HL-60 (cell line): Measurements from ENCODE around the gene ETNK2.
"Not testable (repeated sequence)": the region's sequence is repeated elsewhere in the genome, so short reads cannot be mapped to it uniquely, and the experiment has no call there.

Experiments used
- CTCF ChIP-seq: IDR thresholded peaks from one replicate; pipeline ENCODE4 v1.5.1; 2011; ENCODE audit warnings: low read length, control low read depth, inconsistent platforms; ENCODE audit not compliant: insufficient read depth
- GABPA ChIP-seq: IDR thresholded peaks from 2 replicates; pipeline ENCODE4 v1.6.1; 2012; ENCODE audit warnings: low read depth
- SPI1 ChIP-seq: IDR thresholded peaks from 2 replicates; pipeline ENCODE4 v1.6.1; 2012; ENCODE audit warnings: low read depth, mild to moderate bottlenecking, borderline replicate concordance
- TF ChIP-seq, protein P1 (sequence below): IDR thresholded peaks from 2 replicates; pipeline ENCODE4 v1.6.1; 2012; ENCODE audit warnings: low read depth; ENCODE audit not compliant: insufficient replicate concordance

DNA sequence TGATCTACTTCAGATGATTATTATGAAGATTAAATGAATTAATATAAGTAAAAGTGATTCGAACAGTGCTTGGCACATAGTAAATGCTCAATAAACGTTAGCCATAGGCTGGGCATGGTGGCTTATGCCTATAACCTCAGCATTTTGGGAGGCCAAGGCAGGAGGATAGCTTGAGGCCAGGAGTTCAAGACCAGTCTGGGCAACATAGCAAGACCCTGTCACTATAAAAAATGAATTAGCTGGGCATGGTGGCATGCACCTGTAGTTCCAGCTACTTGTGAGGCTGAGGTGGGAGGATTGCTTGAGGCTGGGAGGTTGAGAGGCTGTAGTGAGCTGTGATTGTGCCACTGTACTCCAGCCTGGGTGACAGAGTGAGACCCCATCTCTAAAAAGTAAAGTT lies 52.1 kb downstream of the ETNK2 start:
- TF ChIP-seq, protein P1, sequence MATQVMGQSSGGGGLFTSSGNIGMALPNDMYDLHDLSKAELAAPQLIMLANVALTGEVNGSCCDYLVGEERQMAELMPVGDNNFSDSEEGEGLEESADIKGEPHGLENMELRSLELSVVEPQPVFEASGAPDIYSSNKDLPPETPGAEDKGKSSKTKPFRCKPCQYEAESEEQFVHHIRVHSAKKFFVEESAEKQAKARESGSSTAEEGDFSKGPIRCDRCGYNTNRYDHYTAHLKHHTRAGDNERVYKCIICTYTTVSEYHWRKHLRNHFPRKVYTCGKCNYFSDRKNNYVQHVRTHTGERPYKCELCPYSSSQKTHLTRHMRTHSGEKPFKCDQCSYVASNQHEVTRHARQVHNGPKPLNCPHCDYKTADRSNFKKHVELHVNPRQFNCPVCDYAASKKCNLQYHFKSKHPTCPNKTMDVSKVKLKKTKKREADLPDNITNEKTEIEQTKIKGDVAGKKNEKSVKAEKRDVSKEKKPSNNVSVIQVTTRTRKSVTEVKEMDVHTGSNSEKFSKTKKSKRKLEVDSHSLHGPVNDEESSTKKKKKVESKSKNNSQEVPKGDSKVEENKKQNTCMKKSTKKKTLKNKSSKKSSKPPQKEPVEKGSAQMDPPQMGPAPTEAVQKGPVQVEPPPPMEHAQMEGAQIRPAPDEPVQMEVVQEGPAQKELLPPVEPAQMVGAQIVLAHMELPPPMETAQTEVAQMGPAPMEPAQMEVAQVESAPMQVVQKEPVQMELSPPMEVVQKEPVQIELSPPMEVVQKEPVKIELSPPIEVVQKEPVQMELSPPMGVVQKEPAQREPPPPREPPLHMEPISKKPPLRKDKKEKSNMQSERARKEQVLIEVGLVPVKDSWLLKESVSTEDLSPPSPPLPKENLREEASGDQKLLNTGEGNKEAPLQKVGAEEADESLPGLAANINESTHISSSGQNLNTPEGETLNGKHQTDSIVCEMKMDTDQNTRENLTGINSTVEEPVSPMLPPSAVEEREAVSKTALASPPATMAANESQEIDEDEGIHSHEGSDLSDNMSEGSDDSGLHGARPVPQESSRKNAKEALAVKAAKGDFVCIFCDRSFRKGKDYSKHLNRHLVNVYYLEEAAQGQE: not testable (repeated sequence)
- not testable (repeated sequence) for TF ChIP-seq GABPA, CTCF, SPI1
